PC-9 (cell line): ENCODE results near the gene ERC2. TPM values are rescaled to one million over a fixed set of nuclear protein-coding genes. Genes with fewer than 3 reads are reported as not detected.

Source experiments
- BruUV-seq: library from RNA; stranded (reverse); fragments of 400-500 nt; replicated peaks from 2 replicates; lab custom pipeline; 2021; lab: Mats Ljungman, UMichigan
- CTCF ChIA-PET: fragments of 300-600 bp; sonication (Branson Sonifier 250); formaldehyde crosslinking; loops from one replicate; lab custom pipeline; 2022; ENCODE audit warnings: antibody characterized with exemption; lab: Charles Lee
- POLR2A ChIA-PET: fragments of 300-600 bp; sonication (Branson Sonifier 250); formaldehyde crosslinking; loops from one replicate; lab custom pipeline; 2022; ENCODE audit warnings: antibody characterized with exemption; ENCODE audit not compliant: unreplicated experiment; lab: Charles Lee
- DNase-seq, 2 experiments: peaks; one replicate each; pipeline versions ENCODE4 v3.0.0 to v3.0.0-alpha.2; 2015 to 2022; ENCODE audit warnings: mixed read lengths in 1 of 2
- H2AFZ ChIP-seq: fragments of 200-600 bp; sonication (generic); 2 replicates; pipeline ENCODE4 v1.8.1; 2017; ENCODE audit warnings: antibody characterized with exemption
- H3F3A ChIP-seq: fragments of 200-600 bp; sonication (generic); 2 replicates; pipeline ENCODE4 v1.8.1; 2017; ENCODE audit warnings: antibody characterized with exemption, mild to moderate bottlenecking, low read depth; ENCODE audit not compliant: insufficient read depth
- H3K27ac ChIP-seq: fragments of 200-600 bp; sonication (generic); 2 replicates; pipeline ENCODE4 v1.6.1; 2016; ENCODE audit warnings: mixed run types
- H3K27me3 ChIP-seq: fragments of 200-600 bp; sonication (generic); 2 replicates; pipeline ENCODE4 v1.6.1; 2016; ENCODE audit warnings: low read depth, mixed run types; ENCODE audit not compliant: insufficient read depth
- H3K36me3 ChIP-seq: fragments of 200-600 bp; sonication (generic); 2 replicates; pipeline ENCODE4 v1.6.1; 2016; ENCODE audit warnings: low read depth, mixed run types
- H3K4me1 ChIP-seq: fragments of 200-600 bp; sonication (generic); replicated peaks from 2 replicates; pipeline ENCODE4 v1.6.1; 2016; ENCODE audit warnings: mixed run types; ENCODE audit not compliant: insufficient read depth
- H3K4me2 ChIP-seq: fragments of 200-600 bp; sonication (generic); 2 replicates; pipeline ENCODE4 v1.6.1; 2017; ENCODE audit warnings: mixed run types
- H3K4me3 ChIP-seq: fragments of 200-600 bp; sonication (generic); 2 replicates; pipeline ENCODE4 v1.6.1; 2016; ENCODE audit warnings: mixed run types
- H3K79me2 ChIP-seq: fragments of 200-600 bp; sonication (generic); 2 replicates; pipeline ENCODE4 v1.6.1; 2017; ENCODE audit warnings: low read depth, mixed run types
- H3K9me2 ChIP-seq: fragments of 200-600 bp; sonication (generic); 2 replicates; pipeline ENCODE4 v1.8.1; 2017; ENCODE audit warnings: mild to moderate bottlenecking; ENCODE audit not compliant: insufficient read depth
- H3K9me3 ChIP-seq: fragments of 200-600 bp; sonication (generic); 2 replicates; pipeline ENCODE4 v1.8.1; 2016; ENCODE audit warnings: low read depth; ENCODE audit not compliant: insufficient read depth
- H4K20me1 ChIP-seq: fragments of 200-600 bp; sonication (generic); 2 replicates; pipeline ENCODE4 v1.8.1; 2017; ENCODE audit not compliant: insufficient read depth
- CTCF ChIP-seq: fragments of 200-600 bp; sonication (generic); conservative IDR thresholded peaks from 2 replicates; pipeline ENCODE4 v1.6.1; 2017; ENCODE audit warnings: mixed run types, antibody characterized with exemption, mild to moderate bottlenecking, moderate library complexity
- EZH2 ChIP-seq: fragments of 200-600 bp; sonication (generic); IDR thresholded peaks from 2 replicates; pipeline ENCODE4 v1.8.0; 2017; ENCODE audit warnings: antibody characterized with exemption, low read depth
- intact Hi-C: fragments of 100-400 bp; cut with micrococcal nuclease; formaldehyde crosslinking; loops from one replicate; pipeline ENCODE4 v1.10.0; 2022; ENCODE audit not compliant: unreplicated experiment
- total RNA-seq: library from RNA; stranded (reverse); gene quantifications from 2 replicates; pipeline ENCODE4 v1.2.3, GENCODE V29; 2021

The ERC2 gene
- total RNA-seq, 1 experiment from 2014 or later: 1.4 TPM

GRCh38 chr3:55519019-55519418, 949.2 kb downstream of the ERC2 start:
- H3K4me1 ChIP-seq: peaks cover 37% of the 10 kb centered on the region
- no peak for TF ChIP-seq CTCF
- TF ChIP-seq EZH2: no peak
- H3K27me3 ChIP-seq: no peaks in the 10 kb centered on the region
- no peak overlapping the region for H2AFZ ChIP-seq
- ChIA-PET POLR2A (interaction anchor here (0.5 to 1.5 kb wide), 9 partner anchors 13 to 185 kb away, joined by 3 to 21 read pairs (median 4); no protein-coding TSS in a partner anchor), CTCF (interaction anchor here (1.6 kb wide), 1 partner anchor 80 kb away, joined by 3 read pairs; no protein-coding TSS in a partner anchor)
- DNase-seq: peak; percentile 48 to 86
- BruUV-seq: no TSS peak
- H4K20me1 ChIP-seq: no peaks in the 10 kb centered on the region
- peak overlapping the region; percentile 35 for H3K4me2 ChIP-seq
- peak overlapping the region; percentile 97 for H3K27ac ChIP-seq
- H3F3A ChIP-seq: peaks cover 23% of the 10 kb centered on the region; the same call in 1 of the 2 replicates
- H3K79me2 ChIP-seq: no peaks in the 10 kb centered on the region
- no peak overlapping the region for H3K4me3 ChIP-seq
- no peaks in the 10 kb centered on the region for H3K9me3 ChIP-seq
- no peaks in the 10 kb centered on the region for H3K9me2 ChIP-seq
- intact Hi-C loops: loop anchor here (1.0 to 2.0 kb wide), 4 partner anchors 14 to 101 kb away; no protein-coding TSS in a partner anchor
- H3K36me3 ChIP-seq: no peaks in the 10 kb centered on the region

- peaks cover 36% of the 10 kb centered on the region for H3K4me1 ChIP-seq
- no peaks in the 10 kb centered on the region for H3K36me3 ChIP-seq
- H3K4me3 ChIP-seq: no peak overlapping the region
- no peaks in the 10 kb centered on the region for H3K9me2 ChIP-seq
- POLR2A ChIA-PET: interaction anchor here (0.6 to 1.5 kb wide), 7 partner anchors 13 to 196 kb away, joined by 3 to 21 read pairs (median 4); no protein-coding TSS in a partner anchor
- BruUV-seq: no TSS peak
- peak overlapping the region; percentile 97 for H3K27ac ChIP-seq
- H4K20me1 ChIP-seq: no peaks in the 10 kb centered on the region
- H2AFZ ChIP-seq: no peak overlapping the region
- H3K4me2 ChIP-seq: peak overlapping the region; percentile 35
- CTCF ChIA-PET: interaction anchor here (1.6 kb wide), 1 partner anchor 80 kb away, joined by 3 read pairs; no protein-coding TSS in a partner anchor
- H3K27me3 ChIP-seq: no peaks in the 10 kb centered on the region
- no peaks in the 10 kb centered on the region for H3K79me2 ChIP-seq
- intact Hi-C loops: loop anchor here (1.0 to 2.0 kb wide), 2 partner anchors 32 to 74 kb away; no protein-coding TSS in a partner anchor
- H3K9me3 ChIP-seq: no peaks in the 10 kb centered on the region
- TF ChIP-seq CTCF (no peak), EZH2 (no peak)
- H3F3A ChIP-seq: peaks cover 23% of the 10 kb centered on the region; the same call in 1 of the 2 replicates
- peak; percentile 39 to 90 for DNase-seq
Observed at GRCh38 chr3:55518451-55518850, 949.8 kb downstream of the ERC2 start.

GRCh38 chr3:55516392-55517030, 951.8 kb downstream of the ERC2 start:
- ChIA-PET CTCF (no interaction called here), POLR2A (no interaction called here)
- H3K79me2 ChIP-seq: no peaks in the 10 kb centered on the region
- no peaks in the 10 kb centered on the region for H3K9me2 ChIP-seq
- no peak overlapping the region for H3K4me2 ChIP-seq
- H2AFZ ChIP-seq: no peak overlapping the region
- no peak for DNase-seq
- peaks cover 23% of the 10 kb centered on the region; the same call in 1 of the 2 replicates for H3F3A ChIP-seq
- H3K4me3 ChIP-seq: no peak overlapping the region
- intact Hi-C loops: no loop called here
- TF ChIP-seq CTCF (no peak), EZH2 (no peak)
- H3K9me3 ChIP-seq: no peaks in the 10 kb centered on the region
- H3K36me3 ChIP-seq: no peaks in the 10 kb centered on the region
- H3K27ac ChIP-seq: no peak overlapping the region
- peaks cover 35% of the 10 kb centered on the region for H3K4me1 ChIP-seq
- BruUV-seq: no TSS peak
- no peaks in the 10 kb centered on the region for H4K20me1 ChIP-seq
- no peaks in the 10 kb centered on the region for H3K27me3 ChIP-seq
